HEK293 (cell line): Measurements from ENCODE around the gene ARL16.
A peak's percentile ranks its signal among the peaks of the same experiment; 100 is the strongest.

Experiments
- BCL11A ChIP-seq: fragments of 450-650 bp; formaldehyde crosslinking; IDR thresholded peaks from 2 replicates; pipeline ENCODE4 v1.5.1; 2016; ENCODE audit warnings: low read depth, missing biosample characterization, missing genetic modification characterization
- IKZF3 ChIP-seq: fragments of 450-650 bp; IDR thresholded peaks from 2 replicates; pipeline ENCODE4 v1.5.0; 2018; ENCODE audit warnings: missing biosample characterization, mild to moderate bottlenecking, missing genetic modification characterization, moderate library complexity
- INSM2 ChIP-seq: fragments of 450-650 bp; formaldehyde crosslinking; IDR thresholded peaks from 2 replicates; pipeline ENCODE4 v1.5.1; 2016; ENCODE audit warnings: missing biosample characterization, missing genetic modification characterization
- KLF10 ChIP-seq: fragments of 450-650 bp; IDR thresholded peaks from 2 replicates; pipeline ENCODE4 v1.5.1; 2018; ENCODE audit warnings: missing biosample characterization, mild to moderate bottlenecking, missing genetic modification characterization
- MZF1 ChIP-seq: fragments of 450-650 bp; formaldehyde crosslinking; IDR thresholded peaks from 2 replicates; pipeline ENCODE4 v1.5.1; 2017; ENCODE audit warnings: missing biosample characterization, missing genetic modification characterization, borderline replicate concordance
- PRDM1 ChIP-seq: fragments of 450-650 bp; formaldehyde crosslinking; IDR thresholded peaks from 2 replicates; pipeline ENCODE4; 2016; ENCODE audit warnings: missing biosample characterization, missing genetic modification characterization
- REPIN1 ChIP-seq: fragments of 450-650 bp; formaldehyde crosslinking; IDR thresholded peaks from 2 replicates; pipeline ENCODE4 v1.5.1; 2017; ENCODE audit warnings: missing biosample characterization, missing genetic modification characterization, low read depth
- REST ChIP-seq: fragments of 450-650 bp; formaldehyde crosslinking; IDR thresholded peaks from 2 replicates; pipeline ENCODE4 v1.5.1; 2016; ENCODE audit warnings: missing biosample characterization, missing genetic modification characterization
- SETDB1 ChIP-seq: IDR thresholded peaks from one replicate; pipeline ENCODE4 v1.6.1; 2017; ENCODE audit warnings: mild to moderate bottlenecking, low read length, moderate library complexity, mixed read lengths; ENCODE audit not compliant: insufficient read length
- SP2 ChIP-seq: fragments of 450-650 bp; formaldehyde crosslinking; IDR thresholded peaks from 2 replicates; pipeline ENCODE4 v1.5.1; 2016; ENCODE audit warnings: missing biosample characterization, missing genetic modification characterization
- YY2 ChIP-seq: fragments of 450-650 bp; formaldehyde crosslinking; IDR thresholded peaks from 2 replicates; pipeline ENCODE4 v1.5.1; 2016; ENCODE audit warnings: missing biosample characterization, missing genetic modification characterization
- ZBTB21 ChIP-seq: fragments of 450-650 bp; formaldehyde crosslinking; IDR thresholded peaks from 2 replicates; pipeline ENCODE4 v1.5.1; 2017; ENCODE audit warnings: missing biosample characterization, missing genetic modification characterization
- ZBTB48 ChIP-seq: fragments of 450-650 bp; formaldehyde crosslinking; IDR thresholded peaks from 2 replicates; pipeline ENCODE4 v1.5.1; 2016; ENCODE audit warnings: missing biosample characterization, missing genetic modification characterization
- ZBTB8A ChIP-seq: fragments of 450-650 bp; formaldehyde crosslinking; IDR thresholded peaks from 2 replicates; pipeline ENCODE4 v1.5.1; 2016; ENCODE audit warnings: missing biosample characterization, missing genetic modification characterization
- ZEB2 ChIP-seq: fragments of 450-650 bp; formaldehyde crosslinking; IDR thresholded peaks from 2 replicates; pipeline ENCODE4 v1.5.1; 2016; ENCODE audit warnings: missing biosample characterization, missing genetic modification characterization
- ZNF157 ChIP-seq: fragments of 450-650 bp; formaldehyde crosslinking; IDR thresholded peaks from 2 replicates; pipeline ENCODE4 v1.5.1; 2016; ENCODE audit warnings: missing biosample characterization, missing genetic modification characterization
- ZNF169 ChIP-seq: fragments of 450-650 bp; formaldehyde crosslinking; IDR thresholded peaks from 2 replicates; pipeline ENCODE4 v1.5.1; 2016; ENCODE audit warnings: missing biosample characterization, missing genetic modification characterization
- ZNF239 ChIP-seq: fragments of 450-650 bp; formaldehyde crosslinking; IDR thresholded peaks from 2 replicates; pipeline ENCODE4 v1.5.1; 2016; ENCODE audit warnings: missing biosample characterization, missing genetic modification characterization
- ZNF341 ChIP-seq: fragments of 450-650 bp; formaldehyde crosslinking; IDR thresholded peaks from 2 replicates; pipeline ENCODE4; 2016; ENCODE audit warnings: low read depth, missing biosample characterization, missing genetic modification characterization
- ZNF366 ChIP-seq: fragments of 450-650 bp; formaldehyde crosslinking; conservative IDR thresholded peaks from 2 replicates; pipeline ENCODE4 v1.5.1; 2016; ENCODE audit warnings: missing biosample characterization, missing genetic modification characterization
- ZNF391 ChIP-seq: fragments of 450-650 bp; formaldehyde crosslinking; IDR thresholded peaks from 2 replicates; pipeline ENCODE4 v1.5.1; 2016; ENCODE audit warnings: low read depth, missing biosample characterization, missing genetic modification characterization, borderline replicate concordance
- ZNF423 ChIP-seq: fragments of 450-650 bp; formaldehyde crosslinking; IDR thresholded peaks from 2 replicates; pipeline ENCODE4 v1.5.1; 2016; ENCODE audit warnings: missing biosample characterization, missing genetic modification characterization
- ZNF449 ChIP-seq: fragments of 450-650 bp; formaldehyde crosslinking; IDR thresholded peaks from 2 replicates; pipeline ENCODE4 v1.5.1; 2017; ENCODE audit warnings: missing biosample characterization, mild to moderate bottlenecking, missing genetic modification characterization, moderate library complexity
- ZNF514 ChIP-seq: fragments of 450-650 bp; formaldehyde crosslinking; IDR thresholded peaks from 2 replicates; pipeline ENCODE4 v1.5.1; 2016; ENCODE audit warnings: missing biosample characterization, missing genetic modification characterization
- ZNF548 ChIP-seq: fragments of 450-650 bp; formaldehyde crosslinking; IDR thresholded peaks from 2 replicates; pipeline ENCODE4 v1.5.1; 2016; ENCODE audit warnings: missing biosample characterization, missing genetic modification characterization
- ZNF555 ChIP-seq: fragments of 450-650 bp; formaldehyde crosslinking; conservative IDR thresholded peaks from 2 replicates; pipeline ENCODE4 v1.5.1; 2017; ENCODE audit warnings: missing biosample characterization, mild to moderate bottlenecking, missing genetic modification characterization, inconsistent platforms
- ZNF558 ChIP-seq: fragments of 450-650 bp; formaldehyde crosslinking; IDR thresholded peaks from 2 replicates; pipeline ENCODE4 v1.5.1; 2016; ENCODE audit warnings: missing biosample characterization, missing genetic modification characterization
- ZNF571 ChIP-seq: fragments of 450-650 bp; formaldehyde crosslinking; IDR thresholded peaks from 2 replicates; pipeline ENCODE4 v1.5.0; 2017; ENCODE audit warnings: missing biosample characterization, missing genetic modification characterization
- ZSCAN16 ChIP-seq: fragments of 450-650 bp; formaldehyde crosslinking; IDR thresholded peaks from 2 replicates; pipeline ENCODE4 v1.5.1; 2016; ENCODE audit warnings: missing biosample characterization, missing genetic modification characterization
- ZXDB ChIP-seq: fragments of 450-650 bp; formaldehyde crosslinking; IDR thresholded peaks from 2 replicates; pipeline ENCODE4 v1.5.1; 2016; ENCODE audit warnings: missing biosample characterization, missing genetic modification characterization
- TF ChIP-seq, protein P1 (sequence below): fragments of 450-650 bp; formaldehyde crosslinking; IDR thresholded peaks from 2 replicates; pipeline ENCODE4 v1.5.1; 2016; ENCODE audit warnings: missing biosample characterization, missing genetic modification characterization
- TF ChIP-seq, protein P2 (sequence below): fragments of 450-650 bp; formaldehyde crosslinking; IDR thresholded peaks from 2 replicates; pipeline ENCODE4 v1.5.1; 2016; ENCODE audit warnings: missing biosample characterization, missing genetic modification characterization, borderline replicate concordance

Gene ARL16

DNA sequence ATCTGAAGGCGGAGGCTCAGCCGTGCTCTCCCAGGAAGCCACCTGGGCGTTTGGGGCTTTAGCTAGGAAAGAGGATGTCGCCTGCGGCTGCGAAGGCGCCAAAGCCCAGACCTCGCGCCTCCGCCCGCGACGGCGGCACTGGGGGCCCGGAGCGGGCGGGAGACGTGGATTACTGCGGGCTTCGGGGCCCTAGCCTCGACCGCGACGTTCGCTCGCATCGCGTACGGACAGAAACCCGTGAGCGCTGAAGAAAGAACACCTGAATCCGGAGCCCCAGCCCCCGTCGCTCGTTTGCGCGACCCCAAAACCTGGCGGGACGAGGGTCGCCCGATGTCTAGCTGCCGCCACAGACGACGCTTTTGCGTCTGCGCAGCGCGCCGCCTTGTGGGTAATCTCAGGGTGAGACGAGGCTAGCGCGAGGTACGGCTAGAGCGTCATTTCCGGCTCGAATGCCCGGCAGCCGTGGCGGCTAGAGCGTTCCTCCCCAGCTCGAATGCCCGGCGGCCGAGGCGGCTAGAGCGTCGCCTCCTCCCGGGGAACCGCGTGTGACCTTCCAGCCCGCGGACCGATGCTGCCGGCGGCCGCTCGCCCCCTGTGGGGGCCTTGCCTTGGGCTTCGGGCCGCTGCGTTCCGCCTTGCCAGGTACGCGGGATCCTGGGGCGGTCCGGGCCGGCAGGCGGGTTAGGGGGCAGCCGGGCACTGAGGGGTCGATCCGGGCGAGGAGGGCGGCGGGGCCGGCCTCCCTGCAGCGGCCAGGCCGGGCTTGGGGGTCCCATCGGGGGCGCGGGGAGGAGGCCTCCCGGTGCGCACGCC is 19.5 kb upstream of the ARL16 start, which contains the start of gene MRPL12 (continued):
- TF ChIP-seq ZNF391 (no peak), ZNF571 (tag by site-specific recombination) (no peak), ZXDB (tag by site-specific recombination) (peak; percentile 66; the same call in 1 of the 2 replicates), ZBTB21 (tag by site-specific recombination) (peak; percentile 66; the same call in 1 of the 2 replicates), PRDM1 (no peak), ZSCAN16 (tag by site-specific recombination) (no peak), ZEB2 (tag by site-specific recombination) (peak; percentile 83), ZNF157 (tag by site-specific recombination) (no peak), ZBTB8A (tag by site-specific recombination) (peak; percentile 53), ZNF239 (tag by site-specific recombination) (no peak), ZNF366 (tag by site-specific recombination) (no peak), IKZF3 (no peak), ZNF558 (no peak), ZBTB48 (tag by site-specific recombination) (peak; percentile 67), KLF10 (tag by site-specific recombination) (peak; percentile 32; the same call in 1 of the 2 replicates), ZNF449 (tag by site-specific recombination) (no peak), YY2 (tag by site-specific recombination) (peak; percentile 81), INSM2 (tag by site-specific recombination) (no peak), REPIN1 (tag by site-specific recombination) (peak; percentile 55; the same call in 1 of the 2 replicates), REST (tag by site-specific recombination) (no peak), ZNF341 (no peak), ZNF555 (tag by site-specific recombination) (no peak), ZNF169 (no peak), ZNF548 (peak; percentile 50; the same call in 1 of the 2 replicates), SP2 (tag by site-specific recombination) (peak; percentile 80), ZNF423 (tag by site-specific recombination) (no peak), ZNF514 (no peak), SETDB1 (no peak), MZF1 (no peak), BCL11A (tag by site-specific recombination) (no peak)
- TF ChIP-seq, protein P1, sequence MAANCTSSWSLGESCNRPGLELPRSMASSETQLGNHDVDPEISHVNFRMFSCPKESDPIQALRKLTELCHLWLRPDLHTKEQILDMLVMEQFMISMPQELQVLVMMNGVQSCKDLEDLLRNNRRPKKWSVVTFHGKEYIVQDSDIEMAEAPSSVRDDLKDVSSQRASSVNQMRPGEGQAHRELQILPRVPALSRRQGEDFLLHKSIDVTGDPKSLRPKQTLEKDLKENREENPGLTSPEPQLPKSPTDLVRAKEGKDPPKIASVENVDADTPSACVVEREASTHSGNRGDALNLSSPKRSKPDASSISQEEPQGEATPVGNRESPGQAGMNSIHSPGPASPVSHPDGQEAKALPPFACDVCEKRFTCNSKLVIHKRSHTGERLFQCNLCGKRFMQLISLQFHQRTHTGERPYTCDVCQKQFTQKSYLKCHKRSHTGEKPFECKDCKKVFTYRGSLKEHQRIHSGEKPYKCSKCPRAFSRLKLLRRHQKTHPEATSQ (tag by site-specific recombination), result 0 out of 2 replicates have a peak, but pooled peaks have one; percentile 29
- TF ChIP-seq, protein P2, sequence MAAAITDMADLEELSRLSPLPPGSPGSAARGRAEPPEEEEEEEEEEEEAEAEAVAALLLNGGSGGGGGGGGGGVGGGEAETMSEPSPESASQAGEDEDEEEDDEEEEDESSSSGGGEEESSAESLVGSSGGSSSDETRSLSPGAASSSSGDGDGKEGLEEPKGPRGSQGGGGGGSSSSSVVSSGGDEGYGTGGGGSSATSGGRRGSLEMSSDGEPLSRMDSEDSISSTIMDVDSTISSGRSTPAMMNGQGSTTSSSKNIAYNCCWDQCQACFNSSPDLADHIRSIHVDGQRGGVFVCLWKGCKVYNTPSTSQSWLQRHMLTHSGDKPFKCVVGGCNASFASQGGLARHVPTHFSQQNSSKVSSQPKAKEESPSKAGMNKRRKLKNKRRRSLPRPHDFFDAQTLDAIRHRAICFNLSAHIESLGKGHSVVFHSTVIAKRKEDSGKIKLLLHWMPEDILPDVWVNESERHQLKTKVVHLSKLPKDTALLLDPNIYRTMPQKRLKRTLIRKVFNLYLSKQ (tag by site-specific recombination), result no peak
